ENCODE measurements around the gene CCDC89.
"Not testable (repeated sequence)": the region's sequence is repeated elsewhere in the genome, so short reads cannot be mapped to it uniquely, and the experiment has no call there.

The CCDC89 gene

GRCh38 chr11:85694385-85694980 lies 8.5 kb upstream of the CCDC89 start:
- no peak for DNase-seq (ENCODE audit: low spot score)

- DNase-seq (ENCODE audit: low spot score) = peak; percentile 69
Measured at GRCh38 chr11:85685125-85685819, 723 bp downstream of the CCDC89 start.

- DNase-seq (ENCODE audit: low spot score) = peak; percentile 87
Measured at GRCh38 chr11:85682330-85683305, 3.4 kb downstream of the CCDC89 start.

- DNase-seq (ENCODE audit: low spot score) = no peak
Measured at GRCh38 chr11:85680897-85681296, 5.1 kb downstream of the CCDC89 start.

GRCh38 chr11:85679576-85679975 lies 6.4 kb downstream of the CCDC89 start:
- DNase-seq (ENCODE audit: low spot score) = no peak

- DNase-seq (ENCODE audit: low spot score) = no peak
Measured at GRCh38 chr11:85673393-85673792, 12.6 kb downstream of the CCDC89 start.

- no peak for DNase-seq (ENCODE audit: low spot score)
Measured at GRCh38 chr11:85672105-85672902, 13.7 kb downstream of the CCDC89 start.

GRCh38 chr11:85670949-85671663 lies 14.9 kb downstream of the CCDC89 start:
- not testable (repeated sequence) for DNase-seq (ENCODE audit: low spot score)

GRCh38 chr11:85668157-85668556 lies 17.8 kb downstream of the CCDC89 start:
- DNase-seq (ENCODE audit: low spot score) = no peak

- DNase-seq (ENCODE audit: low spot score) = no peak
Measured at GRCh38 chr11:85666687-85667086, 19.3 kb downstream of the CCDC89 start.

GRCh38 chr11:85665733-85666132 lies 20.3 kb downstream of the CCDC89 start:
- DNase-seq (ENCODE audit: low spot score) = no peak

- DNase-seq (ENCODE audit: low spot score) = peak; percentile 97
Measured at GRCh38 chr11:85664615-85665481, 21.1 kb downstream of the CCDC89 start, which contains the start of gene CREBZF. CREBZF (minus strand) TSS chr11:85665129; CDS start chr11:85664875, 254 bp downstream.

GRCh38 chr11:85663753-85664614 lies 22.0 kb downstream of the CCDC89 start:
- DNase-seq (ENCODE audit: low spot score) = peak; percentile 85

GRCh38 chr11:85663080-85663752 lies 22.8 kb downstream of the CCDC89 start:
- no peak for DNase-seq (ENCODE audit: low spot score)

- no peak for DNase-seq (ENCODE audit: low spot score)
Measured at GRCh38 chr11:85661972-85662664, 23.9 kb downstream of the CCDC89 start.

GRCh38 chr11:85658180-85658579 lies 27.8 kb downstream of the CCDC89 start:
- DNase-seq (ENCODE audit: low spot score) = no peak

- DNase-seq (ENCODE audit: low spot score) = no peak
Measured at GRCh38 chr11:85656777-85657176, 29.2 kb downstream of the CCDC89 start.

- not testable (repeated sequence) for DNase-seq (ENCODE audit: low spot score)
Measured at GRCh38 chr11:85654343-85654742, 31.7 kb downstream of the CCDC89 start.
